NCI-H345 treated with DMSO at 0.1 percent for 48 hours (cell line): Measurements from ENCODE around the gene RASGRF2.
"Not testable (repeated sequence)": the region's sequence is repeated elsewhere in the genome, so short reads cannot be mapped to it uniquely, and the experiment has no call there.

Experiments used
- DNase-seq: peaks from one replicate; lab custom pipeline; 2025; ENCODE audit not compliant: unreplicated experiment; lab: John Stamatoyannopoulos, UW

RASGRF2 gene

GRCh38 chr5:81068063-81068462 lies 107.9 kb downstream of the RASGRF2 start:
- no peak for DNase-seq

- DNase-seq: no peak
These were observed 108.5 kb downstream of the RASGRF2 start for GRCh38 chr5:81068635-81069034.

- no peak for DNase-seq
These were observed 109.8 kb downstream of the RASGRF2 start for GRCh38 chr5:81069990-81070389.

GRCh38 chr5:81070571-81071255 lies 110.5 kb downstream of the RASGRF2 start:
- no peak for DNase-seq

GRCh38 chr5:81075041-81075440 lies 114.9 kb downstream of the RASGRF2 start:
- no peak for DNase-seq

GRCh38 chr5:81077105-81077504 lies 116.9 kb downstream of the RASGRF2 start:
- no peak for DNase-seq

GRCh38 chr5:81078930-81079329 lies 118.8 kb downstream of the RASGRF2 start:
- DNase-seq: no peak

GRCh38 chr5:81080809-81081460 lies 120.8 kb downstream of the RASGRF2 start:
- no peak for DNase-seq

- DNase-seq: no peak
These were observed 121.3 kb downstream of the RASGRF2 start for GRCh38 chr5:81081461-81081835.

GRCh38 chr5:81086881-81087281 lies 126.7 kb downstream of the RASGRF2 start:
- DNase-seq: no peak

GRCh38 chr5:81091199-81091598 lies 131.0 kb downstream of the RASGRF2 start:
- no peak for DNase-seq

- no peak for DNase-seq
These were observed 133.5 kb downstream of the RASGRF2 start for GRCh38 chr5:81093536-81094196.

- no peak for DNase-seq
These were observed 135.7 kb downstream of the RASGRF2 start for GRCh38 chr5:81095835-81096234.

GRCh38 chr5:81097713-81098112 lies 137.6 kb downstream of the RASGRF2 start:
- no peak for DNase-seq

GRCh38 chr5:81105261-81105877 lies 145.2 kb downstream of the RASGRF2 start:
- DNase-seq: no peak

- DNase-seq: no peak
These were observed 155.1 kb downstream of the RASGRF2 start for GRCh38 chr5:81115261-81115660.

GRCh38 chr5:81117566-81117965 lies 157.4 kb downstream of the RASGRF2 start:
- no peak for DNase-seq

- DNase-seq: no peak
These were observed 161.1 kb downstream of the RASGRF2 start for GRCh38 chr5:81121273-81121672.

GRCh38 chr5:81121836-81122630 lies 161.9 kb downstream of the RASGRF2 start:
- no peak for DNase-seq

- not testable (repeated sequence) for DNase-seq
These were observed 164.5 kb downstream of the RASGRF2 start for GRCh38 chr5:81124689-81125088.

GRCh38 chr5:81125959-81126358 lies 165.8 kb downstream of the RASGRF2 start:
- no peak for DNase-seq
